ENCODE results near the gene CACNA2D4. TPM values are rescaled to one million over a fixed set of nuclear protein-coding genes. Genes with fewer than 3 reads are reported as not detected.

The CACNA2D4 gene
- total and polyA plus RNA-seq, 2 donors (not counting 3 experiments of a cell fraction or from before 2014, with no cell fraction given): 0.58 to 0.73 TPM

DNA sequence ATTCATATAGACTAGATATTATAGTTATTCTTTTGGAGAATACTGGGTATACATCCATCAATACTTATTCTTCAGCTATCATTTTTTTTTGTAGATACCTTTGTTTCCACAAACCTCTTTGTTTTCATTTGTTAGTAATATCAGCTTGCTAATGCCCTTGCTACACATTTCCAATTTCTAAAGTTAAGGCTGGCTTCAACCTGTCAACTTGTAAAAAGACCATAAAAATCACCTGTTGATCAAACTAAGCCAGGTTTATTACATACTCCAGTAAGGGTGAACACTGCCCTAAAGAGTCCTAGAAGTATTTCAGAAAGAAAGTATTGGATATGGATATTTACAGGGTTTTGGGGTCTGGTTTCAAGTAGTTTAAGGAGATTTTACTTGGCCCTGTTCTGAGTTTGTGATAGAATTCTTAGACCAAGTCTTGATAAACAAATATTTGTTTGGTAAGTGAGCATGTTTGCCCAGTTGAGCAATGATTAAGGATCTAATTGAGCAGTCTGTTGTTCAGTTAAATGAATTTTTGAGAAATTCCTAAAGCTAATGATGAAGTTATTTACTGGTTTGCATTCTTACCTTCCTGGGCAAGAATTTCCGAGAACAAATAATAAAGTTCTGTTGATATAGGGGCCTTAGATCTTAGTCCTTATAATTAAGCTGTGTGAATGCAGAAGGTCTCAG is 150.9 kb downstream of the CACNA2D4 start:
- H2AFZ ChIP-seq (ENCODE audit: low read depth, low read length): no peak overlapping the region
- no peak for TF ChIP-seq POLR2A (IDR thresholded peaks at IDR 0.05; ENCODE audit: low read depth, low read length)
- TF ChIP-seq GATA2 (IDR thresholded peaks at IDR 0.05; ENCODE audit: insufficient read depth, insufficient read length, low read depth, low read length): no peak
- TF ChIP-seq, protein P1, sequence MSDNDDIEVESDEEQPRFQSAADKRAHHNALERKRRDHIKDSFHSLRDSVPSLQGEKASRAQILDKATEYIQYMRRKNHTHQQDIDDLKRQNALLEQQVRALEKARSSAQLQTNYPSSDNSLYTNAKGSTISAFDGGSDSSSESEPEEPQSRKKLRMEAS (IDR thresholded peaks at IDR 0.05; ENCODE audit: insufficient read depth, insufficient read length): no peak
- TF ChIP-seq, protein P2, sequence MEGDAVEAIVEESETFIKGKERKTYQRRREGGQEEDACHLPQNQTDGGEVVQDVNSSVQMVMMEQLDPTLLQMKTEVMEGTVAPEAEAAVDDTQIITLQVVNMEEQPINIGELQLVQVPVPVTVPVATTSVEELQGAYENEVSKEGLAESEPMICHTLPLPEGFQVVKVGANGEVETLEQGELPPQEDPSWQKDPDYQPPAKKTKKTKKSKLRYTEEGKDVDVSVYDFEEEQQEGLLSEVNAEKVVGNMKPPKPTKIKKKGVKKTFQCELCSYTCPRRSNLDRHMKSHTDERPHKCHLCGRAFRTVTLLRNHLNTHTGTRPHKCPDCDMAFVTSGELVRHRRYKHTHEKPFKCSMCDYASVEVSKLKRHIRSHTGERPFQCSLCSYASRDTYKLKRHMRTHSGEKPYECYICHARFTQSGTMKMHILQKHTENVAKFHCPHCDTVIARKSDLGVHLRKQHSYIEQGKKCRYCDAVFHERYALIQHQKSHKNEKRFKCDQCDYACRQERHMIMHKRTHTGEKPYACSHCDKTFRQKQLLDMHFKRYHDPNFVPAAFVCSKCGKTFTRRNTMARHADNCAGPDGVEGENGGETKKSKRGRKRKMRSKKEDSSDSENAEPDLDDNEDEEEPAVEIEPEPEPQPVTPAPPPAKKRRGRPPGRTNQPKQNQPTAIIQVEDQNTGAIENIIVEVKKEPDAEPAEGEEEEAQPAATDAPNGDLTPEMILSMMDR (IDR thresholded peaks at IDR 0.05; ENCODE audit: extremely low read depth in 1 of 2, insufficient read depth in 1 of 2, low read depth in 1 of 2, low read length in 2 of 2): no peak
- no peak for TF ChIP-seq POLR2AphosphoS5 (IDR thresholded peaks at IDR 0.05; ENCODE audit: insufficient read depth, low read depth, low read length)
- H3K79me2 ChIP-seq (ENCODE audit: control insufficient read depth, insufficient read depth, low read length): peaks cover 44% of the 10 kb centered on the region
- H4K20me1 ChIP-seq (replicated peaks; ENCODE audit: control insufficient read depth, extremely low read depth, insufficient read depth, low read length): peaks cover 2% of the 10 kb centered on the region
- no peak overlapping the region for H3K27ac ChIP-seq (ENCODE audit: insufficient read depth, low read depth, low read length)
- ChIA-PET POLR2A (no interaction called here), CTCF (interaction anchor here (0.6 to 3.6 kb wide), 5 partner anchors 9 to 115 kb away, joined by 3 to 13 read pairs (median 5); no protein-coding TSS in a partner anchor)
- intact Hi-C loops (cut with micrococcal nuclease) (no loop called here), dilution Hi-C loops (cut with MboI; ENCODE audit: extremely low pct_ligation_motif_present, low sequenced_read_pairs) (no loop called here)
- H3K9me3 ChIP-seq (replicated peaks; ENCODE audit: control insufficient read depth, insufficient read depth, low read length): no peaks in the 10 kb centered on the region
- H3K4me3 ChIP-seq (replicated peaks in 1 of 3; ENCODE audit: insufficient read depth in 1 of 3, low read depth in 1 of 3, low read length in 3 of 3): no peak overlapping the region
- DNase-seq (ENCODE audit: low read depth, low spot score) (no peak), FAIRE-seq (no peak)
- no peaks in the 10 kb centered on the region for H3K36me3 ChIP-seq (ENCODE audit: control insufficient read depth in 2 of 2, extremely low read depth in 1 of 2, insufficient read depth in 2 of 2, low read length in 2 of 2)
- BruUV-seq (replicated peaks): no TSS peak
- H3K9ac ChIP-seq (replicated peaks; ENCODE audit: extremely low read depth, insufficient read depth, low read length): no peak overlapping the region
- H3K27me3 ChIP-seq (ENCODE audit: control insufficient read depth in 2 of 2, insufficient read depth in 2 of 2, low read length in 2 of 2): no peaks in the 10 kb centered on the region
- no peaks in the 10 kb centered on the region for H3K4me1 ChIP-seq (ENCODE audit: control insufficient read depth, extremely low read depth, insufficient read depth, low read length)
- H3K9me1 ChIP-seq (replicated peaks; ENCODE audit: control insufficient read depth, extremely low read depth, insufficient read depth, low read length): no peaks in the 10 kb centered on the region
- H3K4me2 ChIP-seq (ENCODE audit: insufficient read depth, low read length): no peak overlapping the region

Measured in endothelial cell of umbilical vein (primary cell).